G401 (cell line): Measurements from ENCODE around the gene MGAT5. TPM values are rescaled to one million over a fixed set of nuclear protein-coding genes. Genes with fewer than 3 reads are reported as not detected.

ENCODE experiments used
- DNase-seq: peaks from one replicate; pipeline ENCODE4 v3.0.0-alpha.2; 2015; ENCODE audit warnings: low spot score
- in situ Hi-C: cut with HindIII; loops from 2 replicates; pipeline ENCODE4 v1.10.0; 2016; ENCODE audit warnings: low sequenced_read_pairs, mixed read lengths
- total RNA-seq: library from RNA; depleted of rRNA; stranded (reverse); fragments of >200 nt; shearing (Covaris generic); gene quantifications from 2 replicates; pipeline ENCODE4 v1.2.3, GENCODE V29; 2014

MGAT5 gene
- total RNA-seq, 1 experiment from 2014 or later, result 0.07 TPM

DNA sequence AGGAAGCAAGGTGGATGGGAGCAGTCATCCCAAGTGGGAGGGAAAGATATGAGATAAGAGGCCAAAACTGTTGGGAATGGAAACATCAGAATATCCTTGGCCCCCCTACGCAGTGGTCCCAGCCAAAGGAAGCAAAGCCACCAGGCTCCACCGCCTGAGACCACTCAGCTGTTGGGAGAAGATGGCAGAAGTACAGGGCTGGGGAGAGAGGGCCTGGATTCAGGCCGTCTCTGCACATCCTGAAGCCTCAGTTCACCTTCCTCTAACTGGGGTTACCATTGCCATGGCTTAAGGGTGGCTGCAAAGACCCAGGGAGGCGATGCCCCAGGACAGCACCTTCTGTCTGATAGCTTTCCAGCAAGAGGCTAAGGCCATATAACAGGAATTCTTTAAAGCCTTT is 193.8 kb downstream of the MGAT5 start:
- no peak for DNase-seq
- in situ Hi-C loops, result no loop called here

DNA sequence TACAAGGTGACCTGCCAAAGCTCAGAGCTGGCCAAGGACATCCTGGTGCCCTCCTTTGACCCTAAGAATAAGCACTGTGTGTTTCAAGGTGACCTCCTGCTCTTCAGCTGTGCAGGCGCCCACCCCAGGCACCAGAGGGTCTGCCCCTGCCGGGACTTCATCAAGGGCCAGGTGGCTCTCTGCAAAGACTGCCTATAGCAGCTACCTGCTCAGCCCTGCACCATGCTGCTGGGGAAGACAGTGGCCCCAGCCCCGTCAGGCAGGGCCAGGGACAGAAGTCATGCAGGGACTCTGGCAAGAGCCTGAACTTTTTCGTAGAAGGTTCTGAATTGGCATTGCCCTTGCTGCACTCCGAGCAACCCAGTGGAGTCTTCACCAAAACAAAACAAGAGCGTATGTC is 194.8 kb downstream of the MGAT5 start:
- no peak for DNase-seq
- in situ Hi-C loops, result no loop called here

- no peak for DNase-seq
- in situ Hi-C loops, result no loop called here
Observed at GRCh38 chr2:134449157-134449556, 195.3 kb downstream of the MGAT5 start.

- in situ Hi-C loops, result no loop called here
- no peak for DNase-seq
Observed at GRCh38 chr2:134449751-134450513, 196.1 kb downstream of the MGAT5 start.

GRCh38 chr2:134451347-134451630 is 197.4 kb downstream of the MGAT5 start:
- in situ Hi-C loops, result no loop called here
- DNase-seq, result no peak

GRCh38 chr2:134452042-134452733 is 198.3 kb downstream of the MGAT5 start:
- DNase-seq, result no peak
- in situ Hi-C loops, result no loop called here

DNA sequence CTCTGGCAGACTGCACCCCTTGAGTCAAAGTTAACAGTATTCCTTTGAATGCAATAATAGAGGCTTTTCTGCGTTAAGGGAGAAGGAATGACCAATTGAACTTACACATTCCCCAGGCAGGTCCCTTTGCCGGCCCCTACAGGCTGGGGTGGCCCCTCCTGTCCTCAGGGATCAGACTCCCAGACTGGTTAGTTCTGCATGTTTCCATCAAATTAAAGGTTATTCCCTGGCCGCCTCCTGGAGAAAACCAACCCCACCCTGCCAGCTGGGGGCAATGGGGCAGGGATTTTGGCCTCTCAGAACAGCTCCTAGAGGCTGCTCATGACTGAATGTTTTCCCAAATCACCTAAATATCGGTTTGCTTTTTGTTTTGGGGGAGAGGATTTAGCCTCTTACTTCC is 199.6 kb downstream of the MGAT5 start:
- in situ Hi-C loops, result no loop called here
- no peak for DNase-seq

DNA sequence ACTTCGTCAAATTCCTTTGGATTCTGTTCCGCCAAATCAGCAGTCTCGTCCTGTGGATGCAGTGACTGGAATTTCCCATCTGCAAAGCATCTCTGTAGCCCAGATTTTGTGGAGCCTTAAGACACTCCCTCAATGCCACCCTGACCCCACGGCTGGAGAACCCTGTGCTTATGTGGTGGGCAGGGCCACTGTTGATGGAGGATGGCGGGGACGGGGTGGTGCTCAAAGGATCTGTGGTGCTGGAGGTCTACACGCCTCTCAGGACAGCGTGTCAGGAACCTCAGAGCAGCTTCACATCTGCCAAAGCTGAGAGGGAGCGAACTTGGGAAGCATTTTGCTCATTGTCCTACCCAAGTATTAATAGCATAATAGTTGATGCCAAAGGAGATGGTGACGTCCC is 200.1 kb downstream of the MGAT5 start:
- no peak for DNase-seq

GRCh38 chr2:134454426-134454825 is 200.6 kb downstream of the MGAT5 start:
- in situ Hi-C loops, result no loop called here
- no peak for DNase-seq

More for the DNA sequence above, 200.1 kb downstream of the MGAT5 start:
- in situ Hi-C loops, result no loop called here

- no peak for DNase-seq
- in situ Hi-C loops, result no loop called here
Observed at GRCh38 chr2:134454931-134455330, 201.1 kb downstream of the MGAT5 start.

- no peak for DNase-seq
- in situ Hi-C loops, result no loop called here
Observed at GRCh38 chr2:134455426-134455825, 201.6 kb downstream of the MGAT5 start.

DNA sequence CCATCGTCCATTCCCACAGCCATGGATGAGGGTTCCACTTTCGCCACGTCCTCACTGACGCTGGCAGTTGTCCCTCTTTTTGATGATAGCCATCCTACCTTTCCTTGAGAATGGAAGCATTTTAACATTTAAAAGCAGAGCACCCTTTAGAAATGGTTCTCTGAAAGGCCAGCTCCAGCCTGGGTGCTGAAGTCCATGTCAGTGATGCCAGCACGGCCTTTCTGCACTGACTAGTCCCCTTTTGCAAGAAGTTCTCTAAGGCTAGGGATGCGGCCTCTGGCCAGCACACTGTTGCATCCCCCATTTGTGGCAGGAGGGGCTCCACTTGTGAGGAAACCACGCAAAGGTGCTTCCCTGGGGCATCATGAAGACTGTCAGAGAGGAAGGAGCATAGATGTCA is 203.5 kb downstream of the MGAT5 start:
- no peak for DNase-seq
- in situ Hi-C loops, result no loop called here

DNA sequence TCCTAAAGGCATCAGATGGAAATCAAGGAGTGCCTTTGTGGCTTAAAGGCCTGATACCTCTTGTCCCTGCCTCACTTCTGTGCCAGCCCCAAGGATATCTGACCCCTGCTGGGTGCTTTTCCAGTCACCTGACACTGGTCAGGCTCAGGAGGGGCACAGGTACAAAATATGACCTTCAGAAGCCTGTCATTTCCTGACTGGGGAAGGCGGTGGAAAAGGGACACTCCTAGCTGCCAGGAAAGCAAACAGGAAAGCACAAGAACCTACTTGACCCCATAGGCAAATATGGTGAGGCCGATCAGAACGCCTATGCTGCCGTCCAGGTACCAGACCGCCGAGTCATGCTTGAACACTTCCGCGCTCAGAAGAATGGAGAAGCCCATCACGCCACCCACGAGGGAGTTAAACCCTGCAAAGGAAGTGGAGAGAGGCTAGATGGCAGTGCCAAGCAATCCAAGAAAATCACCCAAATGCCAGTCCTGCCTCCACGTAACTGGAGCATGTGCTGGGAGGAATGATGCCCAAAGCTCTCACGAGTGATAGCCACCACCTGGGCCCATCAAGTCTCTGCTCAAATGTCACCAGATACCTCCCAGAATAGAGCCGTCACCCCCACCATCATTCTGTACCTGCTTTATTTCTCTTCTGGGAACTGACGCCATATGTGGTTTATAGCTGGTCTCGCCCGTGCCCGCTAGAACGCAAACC is 204.0 kb downstream of the MGAT5 start:
- in situ Hi-C loops, result no loop called here
- no peak for DNase-seq

DNA sequence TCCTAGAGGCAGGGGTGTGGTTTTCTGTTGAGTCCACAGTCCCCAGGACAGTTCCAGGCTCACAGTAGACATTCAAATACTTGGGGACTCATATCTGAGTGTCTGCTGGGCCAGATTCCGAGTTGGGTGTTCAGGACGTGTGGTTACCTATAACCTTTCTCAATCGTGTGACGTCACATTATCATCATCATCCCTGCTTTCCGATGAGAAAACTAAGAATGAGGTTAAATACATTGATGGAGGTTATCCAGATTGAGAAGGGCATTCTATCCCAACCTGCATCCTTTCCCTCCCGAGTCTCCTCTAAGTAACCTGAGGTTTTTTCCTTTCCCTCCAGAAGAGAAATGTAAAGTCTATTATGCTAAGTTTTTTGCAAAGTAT is 204.6 kb downstream of the MGAT5 start:
- no peak for DNase-seq
- in situ Hi-C loops, result no loop called here

- DNase-seq, result no peak
- in situ Hi-C loops, result no loop called here
Observed at GRCh38 chr2:134458950-134459349, 205.1 kb downstream of the MGAT5 start.

- in situ Hi-C loops, result no loop called here
Observed at GRCh38 chr2:134459706-134460406, 206.0 kb downstream of the MGAT5 start.

DNA sequence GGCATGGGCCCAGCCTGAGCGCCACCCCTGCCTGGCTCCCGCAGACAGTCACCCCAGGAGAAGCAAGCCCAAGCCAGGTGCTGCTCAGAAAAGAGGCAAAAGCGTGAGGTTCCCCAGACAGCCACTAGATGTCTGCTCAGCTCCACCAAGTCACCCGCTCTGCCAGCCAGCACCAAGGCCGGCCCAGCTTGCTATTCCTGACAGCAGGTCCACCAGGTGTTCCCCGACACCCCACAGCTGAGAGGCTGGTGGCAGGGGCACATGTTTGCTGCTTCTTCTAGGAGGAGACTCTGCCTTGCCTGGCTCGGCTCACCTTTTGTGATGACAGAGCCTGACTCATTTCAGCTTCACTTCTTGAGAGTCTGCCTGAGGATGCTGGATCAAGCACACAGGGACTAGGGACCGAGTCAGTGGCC is 206.7 kb downstream of the MGAT5 start:
- in situ Hi-C loops, result no loop called here
- peak; percentile 97 for DNase-seq

More at GRCh38 chr2:134459706-134460406, 206.0 kb downstream of the MGAT5 start:
- no peak for DNase-seq

- DNase-seq, result no peak
- in situ Hi-C loops, result no loop called here
Observed at GRCh38 chr2:134461511-134461910, 207.6 kb downstream of the MGAT5 start.

DNA sequence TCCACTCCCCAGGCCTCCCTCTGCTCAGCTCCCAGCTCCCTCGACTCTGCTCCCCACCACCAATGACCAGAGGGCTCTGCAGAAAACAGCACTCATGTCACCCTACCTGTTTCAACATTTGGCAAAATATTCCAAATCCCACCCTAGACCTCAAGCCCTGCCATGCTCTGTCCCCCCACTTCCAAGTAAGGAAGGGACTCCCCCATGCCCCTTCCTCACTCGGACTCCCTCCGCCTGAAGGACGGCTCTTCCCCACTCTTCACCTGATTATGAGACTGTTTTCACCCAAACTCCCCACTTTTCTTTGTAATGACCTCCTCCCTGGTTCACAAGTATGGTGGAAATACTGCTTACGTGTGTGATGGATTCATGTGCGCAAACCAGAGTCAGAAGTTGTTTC is 208.4 kb downstream of the MGAT5 start:
- DNase-seq, result no peak
- in situ Hi-C loops, result no loop called here
